GM18868 (cell line): Measurements from ENCODE around the gene POLR2J.

Source experiments
- ATAC-seq: cut with Tn5 transposase; IDR thresholded peaks from one replicate; pipeline ENCODE4 v1.9.1; 2021; ENCODE audit warnings: mild to moderate bottlenecking, moderate library complexity; ENCODE audit not compliant: unreplicated experiment

POLR2J gene

DNA sequence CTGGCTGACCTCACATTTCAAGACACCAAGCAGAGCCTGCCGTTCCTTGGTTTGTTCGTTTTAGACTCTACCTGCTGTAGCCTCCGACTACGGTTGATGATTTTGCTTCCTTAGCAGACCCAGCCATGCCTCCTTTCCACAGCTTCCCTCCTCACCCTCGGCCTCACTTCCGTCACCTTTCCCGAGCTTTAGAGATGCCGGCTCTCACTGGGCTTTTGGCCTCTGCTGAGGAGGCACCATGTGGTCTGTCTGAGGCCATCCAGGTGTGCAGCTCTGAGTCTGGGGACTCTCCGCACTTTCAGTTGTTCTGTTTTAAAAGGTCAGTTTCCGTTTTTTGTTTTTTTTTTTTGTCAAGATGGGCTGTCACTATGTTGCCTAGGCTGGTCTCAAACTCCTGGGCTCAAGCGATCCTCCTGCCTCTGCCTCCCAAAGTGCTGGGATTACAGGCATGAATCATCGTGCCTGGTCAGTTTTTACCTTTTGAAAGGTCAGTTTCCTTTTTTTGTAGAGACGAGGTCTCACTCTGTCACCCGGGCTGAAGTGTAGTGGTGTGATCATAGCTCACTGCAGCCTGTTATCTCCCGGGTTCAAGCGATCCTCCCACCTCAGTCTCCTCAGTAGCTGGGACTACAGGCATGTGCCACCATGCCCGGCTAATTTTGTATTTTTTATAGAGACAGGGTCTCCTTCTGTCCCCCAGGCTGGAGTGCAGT is 33.6 kb downstream of the POLR2J start:
- peak; percentile 56 for ATAC-seq

GRCh38 chr7:102439963-102440795 is 38.5 kb downstream of the POLR2J start:
- ATAC-seq = no peak

DNA sequence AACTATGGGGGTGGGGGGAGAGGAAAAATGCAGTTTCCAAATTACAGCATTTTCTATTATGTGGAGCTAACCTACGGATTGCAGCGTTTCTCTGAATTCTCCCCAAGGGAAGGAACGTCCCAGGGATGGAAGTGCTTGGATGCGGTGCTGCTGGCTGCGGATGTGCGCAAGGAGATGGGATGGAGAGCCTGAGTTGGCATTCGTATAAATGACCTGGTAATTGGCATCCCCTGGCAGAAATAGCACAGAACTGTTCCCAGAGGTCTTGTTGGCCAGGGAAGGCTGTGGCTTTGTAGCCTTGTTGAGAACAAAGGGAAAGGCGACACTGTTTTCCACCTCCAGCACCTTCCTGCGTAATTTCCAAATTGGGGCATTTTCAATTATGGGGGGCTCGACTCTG is 42.6 kb downstream of the POLR2J start:
- no peak for ATAC-seq

- no peak for ATAC-seq
Observed at GRCh38 chr7:102434039-102434486, 44.7 kb downstream of the POLR2J start.

GRCh38 chr7:102433219-102434038 is 45.3 kb downstream of the POLR2J start, which contains the start of gene ORAI2:
Gene ORAI2, plus strand, starts transcription at chr7:102433575. Its CDS starts 5,382 bp downstream, at chr7:102438957.
- peak; percentile 71 for ATAC-seq

DNA sequence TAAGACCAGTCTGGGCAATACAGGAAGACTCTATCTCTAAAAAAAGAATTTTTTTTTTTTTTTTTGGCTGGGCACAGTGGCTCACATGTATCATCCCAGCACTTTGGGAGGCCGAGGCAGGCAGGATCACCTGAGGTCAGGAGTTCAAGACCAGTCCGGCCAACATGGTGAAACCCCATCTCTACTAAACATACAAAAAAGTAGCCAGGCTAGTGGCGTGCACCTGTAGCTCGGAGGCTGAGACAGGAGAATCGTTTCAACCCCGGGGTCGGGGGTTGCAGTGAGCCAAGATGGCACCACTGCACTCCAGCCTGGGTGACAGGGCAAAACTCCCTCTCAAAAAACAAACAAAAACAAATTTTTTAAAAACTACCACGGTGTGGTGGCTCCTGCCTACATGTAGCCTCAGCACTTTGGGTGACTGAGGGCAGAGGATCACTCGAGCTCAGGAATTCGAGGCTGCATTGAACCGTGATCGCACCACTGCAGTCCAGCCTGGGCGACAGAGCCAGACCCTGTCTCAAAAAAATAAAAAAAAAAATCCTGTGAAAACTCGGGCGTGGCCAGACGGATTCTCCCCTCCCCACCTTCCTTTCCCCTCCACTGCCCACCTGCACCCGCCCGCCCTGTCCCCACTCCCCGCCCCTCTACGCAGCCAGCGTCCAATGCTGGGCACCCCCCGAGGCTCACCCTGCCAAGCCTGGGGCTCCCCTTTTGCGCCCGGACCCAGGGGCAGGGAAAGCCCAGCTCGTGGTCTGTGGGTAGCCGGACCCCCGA is 46.1 kb downstream of the POLR2J start:
- ATAC-seq = peak; percentile 32

DNA sequence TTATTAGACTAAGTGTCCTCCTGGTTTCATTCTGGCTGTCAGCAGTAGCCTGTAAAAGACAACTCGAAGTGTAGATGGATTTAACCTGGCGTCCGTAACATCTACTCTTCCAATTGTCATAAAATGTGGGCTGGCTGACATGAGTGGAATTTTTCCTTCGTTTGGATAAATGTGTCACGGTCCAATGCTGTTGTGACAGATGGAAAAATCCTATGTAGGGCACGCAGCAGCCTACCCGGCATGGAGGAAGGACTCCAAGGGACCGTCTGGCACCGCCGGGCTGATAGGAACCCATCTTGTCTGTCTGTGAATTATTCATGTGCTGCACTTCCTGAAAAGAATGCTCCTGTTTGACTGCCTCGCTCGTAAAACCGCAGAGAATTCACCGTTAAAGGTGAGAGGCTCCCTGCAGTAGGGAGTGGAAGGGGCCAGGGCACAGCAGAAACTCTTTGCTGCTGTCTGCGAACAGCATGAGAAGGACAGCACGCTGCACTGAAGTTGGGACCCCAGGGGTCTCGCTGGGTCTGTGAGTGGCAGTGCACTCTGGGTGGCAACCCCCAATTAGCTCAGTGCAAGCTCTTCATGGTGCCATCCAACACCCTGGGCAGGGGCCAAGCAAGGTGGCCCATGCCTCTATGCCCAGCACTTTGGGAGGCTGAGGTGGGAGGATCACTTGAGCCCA is 47.0 kb downstream of the POLR2J start:
- peak; percentile 22 for ATAC-seq

- no peak for ATAC-seq
Observed at GRCh38 chr7:102429141-102429899, 49.4 kb downstream of the POLR2J start.

GRCh38 chr7:102427019-102427405 is 51.7 kb downstream of the POLR2J start:
- ATAC-seq = no peak

- peak; percentile 61 for ATAC-seq
Observed at GRCh38 chr7:102426268-102427018, 52.3 kb downstream of the POLR2J start.

DNA sequence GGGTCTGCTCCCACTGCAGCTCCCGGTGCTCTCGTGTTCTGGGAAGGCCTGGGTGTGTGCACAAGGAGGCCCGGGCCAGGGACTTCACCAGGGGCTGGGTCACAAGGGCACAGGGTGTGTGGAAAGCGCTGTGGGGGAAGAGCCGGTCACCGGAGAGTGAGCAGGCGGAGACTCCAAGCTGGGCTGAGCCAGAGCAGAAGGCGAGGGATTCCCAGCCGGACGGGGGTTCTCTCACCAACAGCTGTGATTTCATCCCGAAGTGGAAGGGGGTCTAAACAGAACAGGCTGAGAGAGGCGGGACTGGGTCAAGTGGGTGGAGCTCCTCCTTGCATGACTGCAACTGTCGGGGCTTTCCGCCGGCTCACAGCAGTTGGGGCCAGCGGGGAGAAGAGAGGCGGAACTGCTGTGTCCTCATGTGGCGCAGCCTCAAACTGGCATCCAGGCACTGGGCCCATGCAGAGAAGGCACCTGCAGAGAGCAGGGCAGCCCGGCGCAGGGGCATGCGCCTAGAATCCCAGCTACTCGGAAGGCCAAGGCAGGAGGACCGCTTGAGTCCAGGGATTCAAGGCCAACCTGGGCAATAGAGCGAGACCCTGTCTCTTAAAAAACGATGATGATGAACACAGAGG is 53.0 kb downstream of the POLR2J start:
- peak; percentile 65 for ATAC-seq

GRCh38 chr7:102424787-102425218 is 53.9 kb downstream of the POLR2J start:
- ATAC-seq = no peak

DNA sequence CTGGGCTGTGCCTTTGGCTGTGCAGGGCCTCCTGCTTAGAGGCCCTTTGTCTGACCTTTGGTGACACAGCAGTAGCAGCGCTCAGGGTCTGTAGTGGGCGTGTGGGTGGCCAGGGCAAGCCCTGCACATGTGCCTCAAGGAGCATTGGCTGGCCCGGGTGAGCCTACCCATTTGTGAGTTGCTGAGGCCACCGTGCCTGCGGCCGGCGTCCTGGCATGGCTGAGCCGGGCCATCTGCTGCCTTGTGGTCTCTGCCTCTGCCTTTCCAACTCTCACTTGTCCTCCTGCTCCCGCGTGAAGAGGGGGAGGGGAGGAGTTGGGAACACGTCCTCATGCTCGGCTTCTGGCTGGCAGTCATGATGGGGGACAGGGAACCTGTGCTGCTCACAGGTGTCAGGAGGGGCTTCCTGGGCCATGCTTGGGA is 54.6 kb downstream of the POLR2J start:
- ATAC-seq = no peak
